SU-DHL-6 (cell line): ENCODE measurements around the gene SLX9.

ENCODE experiments used
- H2AFZ ChIP-seq: fragments of 200-600 bp; sonication (generic); 2 replicates; pipeline ENCODE4 v1.6.1; 2014; ENCODE audit warnings: low read depth, mild to moderate bottlenecking, moderate library complexity, mixed read lengths, antibody characterized with exemption, low read length; ENCODE audit not compliant: severe bottlenecking
- H3F3A ChIP-seq: fragments of 200-600 bp; shearing (Covaris generic); 2 replicates; pipeline ENCODE4 v1.6.0; 2016; ENCODE audit warnings: antibody characterized with exemption, mild to moderate bottlenecking; ENCODE audit not compliant: insufficient read depth
- H3K27ac ChIP-seq: fragments of 200-600 bp; sonication (generic); 2 replicates; pipeline ENCODE4 v1.5.1; 2016; ENCODE audit warnings: low read depth, mild to moderate bottlenecking, low read length, moderate library complexity, mixed read lengths
- H3K27me3 ChIP-seq: fragments of 200-600 bp; sonication (generic), shearing (Covaris generic); 2 replicates; pipeline ENCODE4 v1.6.0; 2014; ENCODE audit warnings: mild to moderate bottlenecking, low read length
- H3K36me3 ChIP-seq: fragments of 200-600 bp; sonication (generic); 2 replicates; pipeline ENCODE4 v1.6.1; 2014; ENCODE audit warnings: mild to moderate bottlenecking, low read length, mixed read lengths
- H3K4me2 ChIP-seq: fragments of 300-600, 200-600 bp; shearing (Covaris generic), sonication (generic); 2 replicates; pipeline ENCODE4 v1.6.0; 2014; ENCODE audit warnings: low read length, low read depth, mild to moderate bottlenecking; ENCODE audit not compliant: poor library complexity, severe bottlenecking
- H3K4me3 ChIP-seq: fragments of 200-600 bp; sonication (generic); 2 replicates; pipeline ENCODE4 v1.5.1; 2014; ENCODE audit warnings: antibody characterized with exemption, low read length, mild to moderate bottlenecking, mixed read lengths; ENCODE audit not compliant: insufficient read depth, poor library complexity, severe bottlenecking
- H3K79me2 ChIP-seq: fragments of 200-600 bp; sonication (generic); 2 replicates; pipeline ENCODE4 v1.6.1; 2014; ENCODE audit warnings: mild to moderate bottlenecking, low read length, moderate library complexity; ENCODE audit not compliant: insufficient read depth
- H3K9ac ChIP-seq: fragments of 200-600 bp; sonication (generic); 2 replicates; pipeline ENCODE4 v1.7.0; 2014; ENCODE audit warnings: mild to moderate bottlenecking, low read length
- H3K9me2 ChIP-seq: fragments of 200-600 bp; sonication (generic); replicated peaks from 2 replicates; pipeline ENCODE4 v1.6.1; 2014; ENCODE audit warnings: low read length; ENCODE audit not compliant: insufficient read depth
- H3K9me3 ChIP-seq: fragments of 200-600 bp; sonication (generic); 2 replicates; pipeline ENCODE4 v1.6.1; 2014; ENCODE audit warnings: low read length, mixed read lengths; ENCODE audit not compliant: insufficient read depth
- H4K20me1 ChIP-seq: fragments of 200-600 bp; sonication (generic); 2 replicates; pipeline ENCODE4 v1.6.1; 2014; ENCODE audit warnings: low read depth, mild to moderate bottlenecking, antibody characterized with exemption, low read length, moderate library complexity, mixed read lengths
- CTCF ChIP-seq: fragments of 200-600 bp; sonication (generic); IDR thresholded peaks from one replicate; pipeline ENCODE4 v1.5.1; 2017; ENCODE audit warnings: antibody characterized with exemption, mild to moderate bottlenecking, low read length, moderate library complexity; ENCODE audit not compliant: insufficient read depth, poor library complexity, severe bottlenecking
- EZH2phosphoT487 ChIP-seq: fragments of 200-600 bp; sonication (generic), shearing (Covaris generic); conservative IDR thresholded peaks from 2 replicates; pipeline ENCODE4 v1.6.1; 2018; ENCODE audit warnings: mild to moderate bottlenecking, antibody characterized with exemption, low read length, moderate library complexity, mixed read lengths

Gene SLX9

GRCh38 chr21:45026066-45026745 lies 86.4 kb downstream of the SLX9 start:
- Histone ChIP-seq H4K20me1 (no peaks in the 10 kb centered on the region), H3K79me2 (no peaks in the 10 kb centered on the region), H3K36me3 (no peaks in the 10 kb centered on the region), H3K9me2 (no peaks in the 10 kb centered on the region), H3K27ac (no peak overlapping the region), H3K9ac (no peak overlapping the region), H3K9me3 (peaks cover 4% of the 10 kb centered on the region; the same call in 1 of the 2 replicates), H3K4me2 (no peak overlapping the region), H3F3A (no peaks in the 10 kb centered on the region), H3K27me3 (no peaks in the 10 kb centered on the region), H2AFZ (no peak overlapping the region), H3K4me3 (no peak overlapping the region)
- TF ChIP-seq EZH2phosphoT487: no peak
- TF ChIP-seq CTCF: no peak
